GM23248 (cell line): ENCODE measurements around the gene ST6GALNAC4. TPM values are rescaled to one million over a fixed set of nuclear protein-coding genes. Genes with fewer than 3 reads are reported as not detected.
A peak's percentile ranks its signal among the peaks of the same experiment; 100 is the strongest.

Experiments used
- DNase-seq: peaks from one replicate; pipeline ENCODE4 v3.0.0-alpha.2; 2015
- H2AFZ ChIP-seq: fragments of 200-600 bp; sonication (generic); 2 replicates; pipeline ENCODE4 v1.6.1; 2016; ENCODE audit warnings: antibody characterized with exemption
- H3F3A ChIP-seq: fragments of 200-600 bp; sonication (generic); 2 replicates; pipeline ENCODE4 v1.6.1; 2016; ENCODE audit warnings: mild to moderate bottlenecking, antibody characterized with exemption, mixed run types; ENCODE audit not compliant: insufficient read depth
- H3K27ac ChIP-seq: fragments of 200-600 bp; sonication (generic); 2 replicates; pipeline ENCODE4 v1.5.1; 2016; ENCODE audit warnings: mild to moderate bottlenecking
- H3K27me3 ChIP-seq: fragments of 200-600 bp; sonication (generic); replicated peaks from 2 replicates; pipeline ENCODE4 v1.6.1; 2016; ENCODE audit warnings: mild to moderate bottlenecking; ENCODE audit not compliant: insufficient read depth
- H3K36me3 ChIP-seq: fragments of 200-600 bp; sonication (generic); 2 replicates; pipeline ENCODE4 v1.6.1; 2016; ENCODE audit warnings: low read depth, mild to moderate bottlenecking
- H3K4me1 ChIP-seq: fragments of 200-600 bp; sonication (generic); 2 replicates; pipeline ENCODE4 v1.6.1; 2016; ENCODE audit warnings: mild to moderate bottlenecking; ENCODE audit not compliant: insufficient read depth
- H3K4me2 ChIP-seq: fragments of 200-600 bp; sonication (generic); one replicate; pipeline ENCODE4 v1.6.1; 2016; ENCODE audit warnings: mild to moderate bottlenecking; ENCODE audit not compliant: unreplicated experiment
- H3K4me3 ChIP-seq: fragments of 200-600 bp; sonication (generic); 2 replicates; pipeline ENCODE4 v1.5.1; 2016; ENCODE audit warnings: mild to moderate bottlenecking
- H3K79me2 ChIP-seq: fragments of 200-600 bp; sonication (generic); 2 replicates; pipeline ENCODE4 v1.6.1; 2016; ENCODE audit warnings: mild to moderate bottlenecking; ENCODE audit not compliant: insufficient read depth
- H3K9ac ChIP-seq: fragments of 200-600 bp; sonication (generic); 2 replicates; pipeline ENCODE4 v1.6.1; 2016; ENCODE audit warnings: mild to moderate bottlenecking
- H3K9me2 ChIP-seq: fragments of 200-600 bp; sonication (generic); 2 replicates; pipeline ENCODE4 v1.6.1; 2016; ENCODE audit warnings: mixed run types, mild to moderate bottlenecking, moderate library complexity; ENCODE audit not compliant: insufficient read depth
- H3K9me3 ChIP-seq: fragments of 200-600 bp; sonication (generic); one replicate; pipeline ENCODE4 v1.6.1; 2017; ENCODE audit warnings: low read depth
- H4K20me1 ChIP-seq: fragments of 200-600 bp; sonication (generic); 2 replicates; pipeline ENCODE4 v1.6.0; 2016; ENCODE audit not compliant: insufficient read depth
- EZH2 ChIP-seq: fragments of 200-600 bp; sonication (generic); IDR thresholded peaks from 2 replicates; pipeline ENCODE4 v1.6.1; 2018; ENCODE audit warnings: antibody characterized with exemption, mild to moderate bottlenecking; ENCODE audit not compliant: insufficient read depth, poor library complexity, severe bottlenecking
- EZH2phosphoT487 ChIP-seq: fragments of 200-600 bp; sonication (generic); IDR thresholded peaks from 2 replicates; pipeline ENCODE4 v1.6.1; 2018; ENCODE audit warnings: antibody characterized with exemption, moderate library complexity, mild to moderate bottlenecking, low read depth; ENCODE audit not compliant: insufficient read depth
- whole genome bisulfite sequencing, 2 experiments: methylation state at CpG; one replicate each; pipeline ENCODE4 v1.1.6; 2015 to 2017; ENCODE audit warnings: low lambda C conversion rate in 2 of 2, low coverage in 1 of 2; ENCODE audit errors: missing lambda C conversion rate in 2 of 2; 5-methylcytosine and 5-hydroxymethylcytosine counted together
- in situ Hi-C: fragments of 300-500 bp; cut with MboI; formaldehyde crosslinking; loops from 2 replicates; pipeline ENCODE4 v1.15.0; 2020
- polyA plus RNA-seq: library from polyadenylated mRNA; unstranded; fragments of >200 nt; fragmentation: Nextera tagmentation; extraction: Ambion mirVana; gene quantifications from 2 replicates; pipeline ENCODE4 v1.2.1, GENCODE V29; 2016
- total RNA-seq: library from RNA; depleted of rRNA; stranded (reverse); fragments of >200 nt; shearing (Covaris generic); gene quantifications from 2 replicates; pipeline ENCODE4 v1.2.3, GENCODE V29; 2014

The ST6GALNAC4 gene
- total and polyA plus RNA-seq, 2 experiments from 2014 or later, result 33.7 to 61.0 TPM

DNA sequence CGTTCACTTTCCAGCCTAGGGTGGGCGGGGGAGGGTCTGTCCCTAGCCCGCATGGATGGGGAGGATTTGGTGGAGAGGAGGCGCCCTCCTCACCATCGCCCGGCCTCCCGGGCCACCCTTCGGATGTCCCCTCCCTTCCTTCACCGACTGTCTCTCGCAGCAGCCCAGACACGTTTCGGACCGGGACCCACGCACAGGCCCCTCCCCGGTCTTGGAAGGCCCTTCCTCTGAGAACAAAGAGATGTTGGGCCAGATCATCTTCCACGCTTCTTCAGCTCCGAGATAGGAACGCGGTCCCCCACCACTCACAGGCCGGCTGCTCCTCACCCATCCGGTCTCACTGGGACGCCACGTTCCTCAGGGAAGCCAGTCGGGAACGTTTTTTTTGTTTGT lies 21.5 kb upstream of the ST6GALNAC4 start:
- no peaks in the 10 kb centered on the region for H3K27me3 ChIP-seq
- H3K9ac ChIP-seq, result peak overlapping the region; percentile 88
- H3K27ac ChIP-seq, result no peak overlapping the region
- in situ Hi-C loops, result no loop called here
- H3K4me2 ChIP-seq, result peak overlapping the region; percentile 80
- H3K79me2 ChIP-seq, result peaks cover 42% of the 10 kb centered on the region
- peak overlapping the region; percentile 84 for H3K4me3 ChIP-seq
- WGBS, 2 experiments, result 18 to 20% methylated on average over 20 to 25 of the region's 25 CpGs
- peaks cover 20% of the 10 kb centered on the region for H3K4me1 ChIP-seq
- H3K9me2 ChIP-seq, result no peaks in the 10 kb centered on the region
- H3F3A ChIP-seq, result peaks cover 6% of the 10 kb centered on the region; the same call in 1 of the 2 replicates
- TF ChIP-seq EZH2 (no peak), EZH2phosphoT487 (no peak)
- no peaks in the 10 kb centered on the region for H4K20me1 ChIP-seq
- H3K9me3 ChIP-seq, result no peaks in the 10 kb centered on the region
- no peaks in the 10 kb centered on the region; the same call in 1 of the 2 replicates for H3K36me3 ChIP-seq
- peak; percentile 33 for DNase-seq
- H2AFZ ChIP-seq, result peak overlapping the region; percentile 87

DNA sequence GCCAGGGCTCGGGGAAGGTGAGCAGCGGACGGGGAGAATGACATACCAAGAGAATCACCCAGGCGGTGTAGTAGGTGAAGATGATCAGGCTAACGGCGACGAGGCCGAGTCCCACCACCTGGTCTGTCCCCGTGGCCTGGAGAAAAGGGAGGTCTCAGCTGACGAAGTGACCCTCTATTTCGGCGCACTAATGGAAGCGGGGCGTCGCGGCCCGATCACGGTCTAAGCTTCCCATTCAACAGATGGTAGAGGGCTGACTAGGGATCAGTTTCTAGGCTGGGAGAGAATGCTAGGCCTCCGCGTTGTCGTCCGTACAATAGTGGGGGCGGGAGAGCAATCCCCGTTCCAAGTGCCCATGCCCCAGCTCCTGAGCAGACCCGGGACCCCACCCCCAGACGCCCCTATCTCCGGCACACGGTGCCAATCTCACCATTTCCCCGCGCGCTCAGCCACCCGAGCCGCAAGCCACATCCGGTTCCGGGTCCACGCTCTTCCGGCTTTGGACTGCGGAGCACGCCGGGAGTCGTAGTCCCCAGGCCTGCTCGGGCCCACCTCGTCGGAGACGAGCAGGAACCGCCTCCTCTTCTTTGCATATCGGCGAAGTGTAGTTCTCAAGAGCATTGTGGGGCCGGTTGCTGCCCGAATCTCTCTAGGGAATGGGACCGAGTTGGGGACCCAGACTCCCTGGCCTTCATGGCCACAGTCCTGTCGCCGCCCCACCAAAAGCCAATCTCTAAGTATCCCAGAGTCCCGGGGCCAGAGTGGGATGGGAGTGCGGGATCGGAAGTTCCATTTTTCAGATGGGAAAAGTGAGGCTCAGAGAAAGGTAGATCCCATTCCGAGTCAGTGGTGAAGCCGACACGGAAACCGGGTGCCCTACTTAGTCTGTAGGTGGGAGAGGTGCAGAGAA lies 20.8 kb upstream of the ST6GALNAC4 start, which contains the start of gene DPM2:
DPM2 (minus strand) TSS at position 467 of the 910 bp plus-strand sequence; CDS start at position 433, 34 bp downstream.
- Histone ChIP-seq H3F3A (peaks cover 6% of the 10 kb centered on the region; the same call in 1 of the 2 replicates), H3K27me3 (no peaks in the 10 kb centered on the region), H3K4me1 (peaks cover 23% of the 10 kb centered on the region), H3K79me2 (peaks cover 42% of the 10 kb centered on the region), H3K9ac (peak within 1 kb of the TSS; percentile 88), H3K9me2 (no peaks in the 10 kb centered on the region), H2AFZ (peak within 1 kb of the TSS; percentile 87), H3K9me3 (no peaks in the 10 kb centered on the region), H3K36me3 (no peaks in the 10 kb centered on the region; the same call in 1 of the 2 replicates), H3K4me3 (peak within 1 kb of the TSS; percentile 84), H3K4me2 (peak within 1 kb of the TSS; percentile 80), H4K20me1 (no peaks in the 10 kb centered on the region), H3K27ac (peak within 1 kb of the TSS; percentile 55)
- TF ChIP-seq EZH2 (no peak), EZH2phosphoT487 (no peak)
- DNase-seq, result peak; percentile 96
- 2% methylated on average over 59 to 60 of the region's 60 CpGs for WGBS, 2 experiments
- in situ Hi-C loops, result no loop called here

DNA sequence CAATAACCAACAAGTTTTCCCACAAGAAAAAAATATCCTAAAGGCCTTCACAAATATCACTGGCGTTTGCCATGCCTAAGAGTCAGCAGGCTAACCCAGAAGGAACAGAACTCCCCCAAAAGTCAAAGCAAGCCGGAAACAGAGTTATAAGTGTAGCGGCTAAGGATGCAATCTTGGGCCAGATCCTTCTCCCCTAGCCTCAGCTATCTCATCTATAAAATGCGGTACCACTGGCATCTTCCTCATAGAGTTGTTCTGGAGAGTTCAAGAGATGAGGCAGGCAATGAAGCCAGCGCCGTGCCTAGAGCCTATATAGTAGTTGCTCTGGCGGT lies 20.2 kb upstream of the ST6GALNAC4 start:
- Histone ChIP-seq H3F3A (peaks cover 6% of the 10 kb centered on the region; the same call in 1 of the 2 replicates), H3K4me3 (peak overlapping the region; percentile 84), H3K27ac (peak overlapping the region; percentile 55), H3K4me2 (peak overlapping the region; percentile 80), H3K27me3 (no peaks in the 10 kb centered on the region), H3K9me3 (no peaks in the 10 kb centered on the region), H3K4me1 (peaks cover 26% of the 10 kb centered on the region), H3K79me2 (peaks cover 42% of the 10 kb centered on the region), H3K9ac (peak overlapping the region; percentile 88), H3K9me2 (no peaks in the 10 kb centered on the region), H4K20me1 (no peaks in the 10 kb centered on the region), H3K36me3 (no peaks in the 10 kb centered on the region; the same call in 1 of the 2 replicates), H2AFZ (peak overlapping the region; percentile 87)
- no peak for DNase-seq
- TF ChIP-seq EZH2phosphoT487, result no peak
- TF ChIP-seq EZH2, result no peak
- in situ Hi-C loops, result no loop called here
- WGBS, 2 experiments, result 0 to 3% methylated on average over 7 of the region's 7 CpGs

DNA sequence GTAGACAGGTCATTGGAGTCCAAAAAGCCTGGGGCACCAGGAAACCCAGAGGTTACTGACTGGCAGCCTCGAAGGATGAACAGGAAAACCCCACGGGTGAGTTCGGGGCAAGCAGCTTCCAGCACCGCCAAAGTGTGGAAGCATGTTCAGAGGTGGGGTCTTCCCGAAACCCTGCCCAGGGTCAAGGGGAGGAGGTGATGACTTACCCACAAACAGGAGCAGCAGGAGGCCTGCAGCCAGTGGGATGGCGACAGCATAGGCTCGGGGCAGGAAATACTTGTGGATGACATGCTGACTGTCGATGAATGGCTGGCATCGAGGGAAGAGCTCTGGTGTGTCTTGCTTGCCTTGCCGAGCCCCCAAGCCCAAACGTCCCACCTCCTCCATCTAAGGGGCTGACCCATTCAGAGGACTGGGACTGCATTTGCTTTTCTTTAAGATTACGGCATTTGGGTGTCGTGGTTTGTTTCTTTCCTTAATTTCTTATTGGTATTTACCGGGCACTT lies 19.6 kb upstream of the ST6GALNAC4 start:
- peak overlapping the region; percentile 88 for H3K9ac ChIP-seq
- H3K9me3 ChIP-seq, result no peaks in the 10 kb centered on the region
- DNase-seq, result no peak
- H4K20me1 ChIP-seq, result no peaks in the 10 kb centered on the region
- peaks cover 42% of the 10 kb centered on the region for H3K79me2 ChIP-seq
- in situ Hi-C loops, result no loop called here
- no peaks in the 10 kb centered on the region for H3K27me3 ChIP-seq
- H3F3A ChIP-seq, result peaks cover 12% of the 10 kb centered on the region; the same call in 1 of the 2 replicates
- peak overlapping the region; percentile 84 for H3K4me3 ChIP-seq
- H3K9me2 ChIP-seq, result no peaks in the 10 kb centered on the region
- WGBS, 2 experiments, result 71% methylated on average over 14 of the region's 14 CpGs
- peak overlapping the region; percentile 80 for H3K4me2 ChIP-seq
- peaks cover 32% of the 10 kb centered on the region for H3K4me1 ChIP-seq
- no peak overlapping the region for H2AFZ ChIP-seq
- H3K27ac ChIP-seq, result peak overlapping the region; percentile 55
- TF ChIP-seq EZH2 (no peak), EZH2phosphoT487 (no peak)
- H3K36me3 ChIP-seq, result no peaks in the 10 kb centered on the region; the same call in 1 of the 2 replicates
